Activated T-helper 2 cell treated with anti-CD3 and anti-CD28 coated beads, Interferon-gamma antibody, Interleukin-2, Interleukin-4, amounts not matched to agents 10 μg/mL and 5 μg/mL and 100 μg/mL, durations not matched to agents 14 hours and 24 hours and 36 hours (primary cell): ENCODE measurements around the gene N4BP2. TPM values are rescaled to one million over a fixed set of nuclear protein-coding genes. Genes with fewer than 3 reads are reported as not detected.
"Not testable (repeated sequence)": the region's sequence is repeated elsewhere in the genome, so short reads cannot be mapped to it uniquely, and the experiment has no call there.

Experiments used
- DNase-seq: peaks from one replicate; pipeline ENCODE4 v3.0.0; 2021; ENCODE audit warnings: low spot score
- H3K27ac Mint-ChIP-seq: one replicate; pipeline ENCODE4 v1.8.0; 2021; ENCODE audit warnings: mixed read lengths
- H3K27me3 Mint-ChIP-seq: one replicate; pipeline ENCODE4 v1.8.0; 2021; ENCODE audit warnings: low read depth, mixed read lengths
- H3K36me3 Mint-ChIP-seq: one replicate; pipeline ENCODE4 v1.8.0; 2021; ENCODE audit warnings: low read depth, mixed read lengths
- H3K4me1 Mint-ChIP-seq: one replicate; pipeline ENCODE4 v1.8.0; 2021; ENCODE audit warnings: low read depth, mixed read lengths
- H3K4me3 Mint-ChIP-seq: one replicate; pipeline ENCODE4 v1.8.0; 2021; ENCODE audit warnings: low read depth, mild to moderate bottlenecking, moderate library complexity, mixed read lengths
- H3K9me3 Mint-ChIP-seq: one replicate; pipeline ENCODE4 v1.8.0; 2021; ENCODE audit warnings: mixed read lengths
- intact Hi-C: fragments of 100-400 bp; cut with micrococcal nuclease; formaldehyde crosslinking; loops from one replicate; pipeline ENCODE4 v1.15.1; 2023
- total RNA-seq: library from RNA; stranded (reverse); gene quantifications from 2 replicates; pipeline ENCODE4 v1.2.3, GENCODE V29; 2022

Gene N4BP2
- total RNA-seq, 1 donor from 2014 or later: 23.2 TPM

- peak; percentile 66 for DNase-seq
- peaks cover 13% of the 10 kb centered on the region for H3K36me3 Mint-ChIP-seq
- H3K4me1 Mint-ChIP-seq: peaks cover 25% of the 10 kb centered on the region
- peak overlapping the region; percentile 99 for H3K27ac Mint-ChIP-seq
- peak overlapping the region; percentile 96 for H3K4me3 Mint-ChIP-seq
- no peaks in the 10 kb centered on the region for H3K9me3 Mint-ChIP-seq
- H3K27me3 Mint-ChIP-seq: no peaks in the 10 kb centered on the region
- intact Hi-C loops: loop anchor here (1.0 to 5.0 kb wide), 10 partner anchors 10 to 704 kb away; partner anchors contain the start of genes PDS5A and UBE2K
Observed at GRCh38 chr4:40055863-40056715, 561 bp upstream of the N4BP2 start.

- peak overlapping the region; percentile 95 for H3K4me3 Mint-ChIP-seq
- no peaks in the 10 kb centered on the region for H3K9me3 Mint-ChIP-seq
- no peaks in the 10 kb centered on the region for H3K27me3 Mint-ChIP-seq
- H3K4me1 Mint-ChIP-seq: peaks cover 25% of the 10 kb centered on the region
- peaks cover 19% of the 10 kb centered on the region for H3K36me3 Mint-ChIP-seq
- DNase-seq: peak; percentile 76
- H3K27ac Mint-ChIP-seq: peak overlapping the region; percentile 99
- intact Hi-C loops: loop anchor here (2.0 to 5.0 kb wide), 5 partner anchors 65 to 705 kb away; partner anchors contain the start of gene UBE2K
Observed at GRCh38 chr4:40057586-40058091, 989 bp downstream of the N4BP2 start.

GRCh38 chr4:40058121-40058520 is 1.5 kb downstream of the N4BP2 start:
- Mint-ChIP-seq H3K9me3 (no peaks in the 10 kb centered on the region), H3K4me3 (peak overlapping the region; percentile 95), H3K27me3 (no peaks in the 10 kb centered on the region), H3K27ac (peak overlapping the region; percentile 99), H3K36me3 (peaks cover 24% of the 10 kb centered on the region), H3K4me1 (peaks cover 25% of the 10 kb centered on the region)
- no peak for DNase-seq
- intact Hi-C loops: loop anchor here (5.0 kb wide), 3 partner anchors 64 to 706 kb away; partner anchors contain the start of gene UBE2K

- Mint-ChIP-seq H3K4me1 (peaks cover 25% of the 10 kb centered on the region), H3K4me3 (peak overlapping the region; percentile 66), H3K27ac (no peak overlapping the region), H3K27me3 (no peaks in the 10 kb centered on the region), H3K36me3 (peaks cover 27% of the 10 kb centered on the region), H3K9me3 (no peaks in the 10 kb centered on the region)
- DNase-seq: no peak
- intact Hi-C loops: loop anchor here (5.0 kb wide), 3 partner anchors 63 to 707 kb away; partner anchors contain the start of gene UBE2K
Observed at GRCh38 chr4:40058854-40059253, 2.2 kb downstream of the N4BP2 start.

GRCh38 chr4:40059362-40059761 is 2.7 kb downstream of the N4BP2 start:
- Mint-ChIP-seq H3K27me3 (no peaks in the 10 kb centered on the region), H3K9me3 (no peaks in the 10 kb centered on the region), H3K4me3 (peak overlapping the region; percentile 66), H3K36me3 (peaks cover 31% of the 10 kb centered on the region), H3K4me1 (peaks cover 24% of the 10 kb centered on the region), H3K27ac (peak overlapping the region; percentile 17)
- intact Hi-C loops: loop anchor here (5.0 kb wide), 3 partner anchors 63 to 707 kb away; partner anchors contain the start of gene UBE2K
- no peak for DNase-seq

GRCh38 chr4:40065010-40065409 is 8.4 kb downstream of the N4BP2 start:
- H3K4me3 Mint-ChIP-seq: no peak overlapping the region
- H3K27ac Mint-ChIP-seq: peak overlapping the region; percentile 36
- no peaks in the 10 kb centered on the region for H3K27me3 Mint-ChIP-seq

GRCh38 chr4:40066651-40067050 is 10.0 kb downstream of the N4BP2 start:
- peak overlapping the region; percentile 60 for H3K27ac Mint-ChIP-seq
- no peaks in the 10 kb centered on the region for H3K27me3 Mint-ChIP-seq
- H3K9me3 Mint-ChIP-seq: no peaks in the 10 kb centered on the region
- no peak for DNase-seq
- peaks cover 59% of the 10 kb centered on the region for H3K36me3 Mint-ChIP-seq
- intact Hi-C loops: no loop called here
- no peak overlapping the region for H3K4me3 Mint-ChIP-seq
- peaks cover 33% of the 10 kb centered on the region for H3K4me1 Mint-ChIP-seq

More at GRCh38 chr4:40065010-40065409, 8.4 kb downstream of the N4BP2 start:
- DNase-seq: no peak
- intact Hi-C loops: no loop called here
- H3K9me3 Mint-ChIP-seq: no peaks in the 10 kb centered on the region
- peaks cover 30% of the 10 kb centered on the region for H3K4me1 Mint-ChIP-seq
- peaks cover 64% of the 10 kb centered on the region for H3K36me3 Mint-ChIP-seq

- Mint-ChIP-seq H3K9me3 (no peaks in the 10 kb centered on the region), H3K4me3 (no peak overlapping the region), H3K27ac (no peak overlapping the region), H3K4me1 (peaks cover 25% of the 10 kb centered on the region), H3K27me3 (no peaks in the 10 kb centered on the region), H3K36me3 (peaks cover 55% of the 10 kb centered on the region)
- intact Hi-C loops: no loop called here
- DNase-seq: no peak
Observed at GRCh38 chr4:40070387-40070786, 13.7 kb downstream of the N4BP2 start.

GRCh38 chr4:40086421-40086820 is 29.8 kb downstream of the N4BP2 start:
- Mint-ChIP-seq H3K4me1 (no peaks in the 10 kb centered on the region), H3K4me3 (no peak overlapping the region), H3K9me3 (no peaks in the 10 kb centered on the region), H3K36me3 (peaks cover 16% of the 10 kb centered on the region), H3K27ac (no peak overlapping the region), H3K27me3 (no peaks in the 10 kb centered on the region)
- DNase-seq: no peak
- intact Hi-C loops: no loop called here

GRCh38 chr4:40087799-40088366 is 31.2 kb downstream of the N4BP2 start:
- no peak overlapping the region for H3K27ac Mint-ChIP-seq
- H3K9me3 Mint-ChIP-seq: no peaks in the 10 kb centered on the region
- intact Hi-C loops: no loop called here
- no peaks in the 10 kb centered on the region for H3K27me3 Mint-ChIP-seq
- H3K36me3 Mint-ChIP-seq: peaks cover 25% of the 10 kb centered on the region
- H3K4me3 Mint-ChIP-seq: no peak overlapping the region
- DNase-seq: no peak
- H3K4me1 Mint-ChIP-seq: peaks cover 2% of the 10 kb centered on the region

GRCh38 chr4:40093400-40093799 is 36.8 kb downstream of the N4BP2 start:
- intact Hi-C loops, H3K27me3 Mint-ChIP-seq, H3K4me1 Mint-ChIP-seq, H3K4me3 Mint-ChIP-seq, H3K27ac Mint-ChIP-seq, H3K9me3 Mint-ChIP-seq, DNase-seq: not testable (repeated sequence)
- peaks cover 30% of the 10 kb centered on the region for H3K36me3 Mint-ChIP-seq

GRCh38 chr4:40099010-40099409 is 42.4 kb downstream of the N4BP2 start:
- no peak overlapping the region for H3K4me3 Mint-ChIP-seq
- peaks cover 28% of the 10 kb centered on the region for H3K36me3 Mint-ChIP-seq
- no peak for DNase-seq
- intact Hi-C loops: no loop called here
- H3K4me1 Mint-ChIP-seq: peaks cover 5% of the 10 kb centered on the region
- H3K9me3 Mint-ChIP-seq: no peaks in the 10 kb centered on the region
- H3K27ac Mint-ChIP-seq: no peak overlapping the region
- no peaks in the 10 kb centered on the region for H3K27me3 Mint-ChIP-seq

GRCh38 chr4:40107150-40107549 is 50.5 kb downstream of the N4BP2 start:
- DNase-seq, H3K27me3 Mint-ChIP-seq, intact Hi-C loops, H3K4me1 Mint-ChIP-seq, H3K27ac Mint-ChIP-seq, H3K9me3 Mint-ChIP-seq, H3K4me3 Mint-ChIP-seq: not testable (repeated sequence)
- peaks cover 55% of the 10 kb centered on the region for H3K36me3 Mint-ChIP-seq
